H1 (cell line): ENCODE data around the gene PHACTR1. TPM values are rescaled to one million over a fixed set of nuclear protein-coding genes. Genes with fewer than 3 reads are reported as not detected.
A peak's percentile ranks its signal among the peaks of the same experiment; 100 is the strongest.

ENCODE experiments used
- CTCF ChIA-PET: fragments of 300-600 bp; sonication (Branson Sonifier 250); formaldehyde crosslinking; loops from one replicate; lab custom pipeline; 2021; ENCODE audit not compliant: partially characterized antibody; lab: Charles Lee
- POLR2A ChIA-PET: fragments of 300-600 bp; sonication (Branson Sonifier 250); formaldehyde crosslinking; loops from one replicate; lab custom pipeline; 2021; ENCODE audit warnings: inconsistent platforms; ENCODE audit not compliant: partially characterized antibody; lab: Charles Lee
- DNase-seq, 2 experiments: peaks; one replicate each; pipeline versions ENCODE4 v3.0.0 to v3.0.0-alpha.2; 2010 to 2022; ENCODE audit warnings: low spot score in 2 of 2, low read depth in 1 of 2, mixed read lengths in 1 of 2
- FAIRE-seq: peaks from 2 replicates; lab custom pipeline; 2011; peaks lifted over from hg19 to GRCh38; lab: Jason Lieb, UNC
- H2AFZ ChIP-seq: 2 replicates; pipeline ENCODE4 v1.8.1; 2012; ENCODE audit warnings: low read length, inconsistent platforms
- H2AK5ac ChIP-seq: 2 replicates; pipeline ENCODE4 v1.6.1; 2013; ENCODE audit warnings: low read depth, low read length
- H2BK120ac ChIP-seq: replicated peaks from 2 replicates; pipeline ENCODE3; 2013; ENCODE audit warnings: low read depth, low read length, inconsistent platforms
- H2BK12ac ChIP-seq: 2 replicates; pipeline ENCODE4 v1.6.1; 2013; ENCODE audit warnings: low read depth, low read length
- H2BK15ac ChIP-seq: 2 replicates; pipeline ENCODE4 v1.6.1; 2013; ENCODE audit warnings: low read length
- H2BK20ac ChIP-seq: 2 replicates; pipeline ENCODE4 v1.6.1; 2013; ENCODE audit warnings: low read length
- H2BK5ac ChIP-seq: 2 replicates; pipeline ENCODE4 v1.6.1; 2013; ENCODE audit warnings: low read depth, low read length
- H3K14ac ChIP-seq: 2 replicates; pipeline ENCODE4 v1.6.1; 2013; ENCODE audit warnings: inconsistent platforms; ENCODE audit not compliant: insufficient read length
- H3K18ac ChIP-seq: 2 replicates; pipeline ENCODE4 v1.6.1; 2013; ENCODE audit warnings: low read length; ENCODE audit errors: extremely low read depth
- H3K23ac ChIP-seq: 2 replicates; pipeline ENCODE4 v1.6.1; 2013; ENCODE audit warnings: inconsistent platforms; ENCODE audit not compliant: insufficient read length
- H3K23me2 ChIP-seq: 2 replicates; pipeline ENCODE4 v1.6.1; 2013; ENCODE audit warnings: low read depth, low read length
- H3K27ac ChIP-seq: 2 replicates; pipeline ENCODE4 v1.6.1; 2011; ENCODE audit warnings: low read depth, low read length, inconsistent platforms
- H3K27me3 ChIP-seq, 4 experiments: replicated peaks in 1 of 4; 1 replicate in 1 of 4; 2 replicates in 3 of 4; pipeline versions ENCODE4 v1.6.1 to v1.8.1; 2011 to 2013; ENCODE audit warnings: low read length in 3 of 4, mild to moderate bottlenecking in 3 of 4, inconsistent platforms in 2 of 4, mixed read lengths in 2 of 4, moderate library complexity in 1 of 4; ENCODE audit not compliant: control insufficient read depth in 3 of 4, insufficient read depth in 3 of 4; ENCODE audit errors: extremely low read depth in 1 of 4
- H3K36me3 ChIP-seq, 4 experiments: 2 replicates each; pipeline versions ENCODE4 v1.6.1 to v1.8.1; 2011 to 2013; ENCODE audit warnings: mild to moderate bottlenecking in 4 of 4, low read length in 3 of 4, moderate library complexity in 2 of 4, control low read depth in 1 of 4, inconsistent platforms in 1 of 4; ENCODE audit not compliant: insufficient read depth in 4 of 4, control insufficient read depth in 2 of 4
- H3K4ac ChIP-seq: replicated peaks from 2 replicates; pipeline ENCODE3; 2013; ENCODE audit warnings: low read length, low read depth, mixed read lengths, inconsistent platforms; ENCODE audit not compliant: insufficient read length
- H3K4me1 ChIP-seq, 4 experiments: replicated peaks in 1 of 4; 1 replicate in 1 of 4; 2 replicates in 3 of 4; pipeline versions ENCODE4 v1.6.1 to v1.8.1; 2011 to 2013; ENCODE audit warnings: low read length in 3 of 4, inconsistent platforms in 2 of 4, mixed read lengths in 1 of 4; ENCODE audit not compliant: insufficient read depth in 4 of 4, control insufficient read depth in 3 of 4
- H3K4me2 ChIP-seq, 2 experiments: 2 replicates each; pipeline versions ENCODE4 v1.6.1 to v1.8.1; 2011 to 2013; ENCODE audit warnings: low read depth in 2 of 2, low read length in 2 of 2, control low read depth in 1 of 2, inconsistent platforms in 1 of 2, mild to moderate bottlenecking in 1 of 2; ENCODE audit not compliant: insufficient read depth in 1 of 2
- H3K4me3 ChIP-seq, 4 experiments: fragments of 200-600, 300-600 bp in 1 of 4; sonication (generic), shearing (Covaris generic), sonication (Bioruptor Twin) in 1 of 4; 2 replicates each; pipeline versions ENCODE4 v1.5.1 to v1.8.1; 2011 to 2016; ENCODE audit warnings: low read length in 4 of 4, low read depth in 3 of 4, control low read depth in 2 of 4, inconsistent platforms in 2 of 4, mild to moderate bottlenecking in 2 of 4, mixed read lengths in 1 of 4, moderate library complexity in 1 of 4; ENCODE audit not compliant: insufficient read depth in 2 of 4; ENCODE audit errors: extremely low read depth in 1 of 4
- H3K56ac ChIP-seq: replicated peaks from 2 replicates; pipeline ENCODE3; 2013; ENCODE audit warnings: low read depth, mild to moderate bottlenecking, mixed read lengths, low read length, inconsistent platforms; ENCODE audit not compliant: insufficient read length
- H3K79me1 ChIP-seq: 2 replicates; pipeline ENCODE4 v1.6.1; 2013; ENCODE audit warnings: low read depth, low read length, control low read depth
- H3K79me2 ChIP-seq, 2 experiments: 2 replicates each; pipeline versions ENCODE4 v1.6.1 to v1.8.1; 2012 to 2013; ENCODE audit warnings: low read length in 2 of 2, mild to moderate bottlenecking in 2 of 2, inconsistent platforms in 1 of 2; ENCODE audit not compliant: insufficient read depth in 2 of 2, control insufficient read depth in 1 of 2
- H3K9ac ChIP-seq, 4 experiments: replicated peaks in 1 of 4; 1 replicate in 1 of 4; 2 replicates in 3 of 4; pipeline versions ENCODE4 v1.6.1 to v1.8.1; 2011 to 2013; ENCODE audit warnings: low read depth in 3 of 4, low read length in 3 of 4, control low read depth in 2 of 4, mild to moderate bottlenecking in 2 of 4, moderate library complexity in 2 of 4, inconsistent platforms in 1 of 4; ENCODE audit errors: extremely low read depth in 1 of 4
- H3K9me3 ChIP-seq, 2 experiments: 2 replicates each; pipeline versions ENCODE4 v1.6.1 to v1.8.1; 2012 to 2013; ENCODE audit warnings: mild to moderate bottlenecking in 2 of 2, moderate library complexity in 2 of 2, control low read depth in 1 of 2, inconsistent platforms in 1 of 2, low read depth in 1 of 2, low read length in 1 of 2, mixed read lengths in 1 of 2; ENCODE audit not compliant: insufficient read depth in 2 of 2
- H4K20me1 ChIP-seq, 2 experiments: replicated peaks in 1 of 2; 2 replicates each; pipeline versions ENCODE3 to v1.8.1; 2011 to 2013; ENCODE audit warnings: inconsistent platforms in 2 of 2, low read length in 2 of 2, mild to moderate bottlenecking in 1 of 2; ENCODE audit not compliant: insufficient read depth in 2 of 2, control insufficient read depth in 1 of 2
- H4K5ac ChIP-seq: 2 replicates; pipeline ENCODE4 v1.6.1; 2013; ENCODE audit warnings: low read length, low read depth, mixed read lengths, inconsistent platforms; ENCODE audit not compliant: insufficient read length
- H4K8ac ChIP-seq: 2 replicates; pipeline ENCODE4 v1.8.0; 2013; ENCODE audit warnings: mild to moderate bottlenecking, moderate library complexity, low read length, inconsistent platforms; ENCODE audit not compliant: insufficient read depth; ENCODE audit errors: extremely low read depth
- H4K91ac ChIP-seq: replicated peaks from 2 replicates; pipeline ENCODE3; 2013; ENCODE audit warnings: low read length, mixed read lengths, inconsistent platforms; ENCODE audit not compliant: insufficient read length
- NRF1 ChIP-seq: IDR thresholded peaks from 2 replicates; pipeline ENCODE4 v1.6.1; 2011; ENCODE audit warnings: mild to moderate bottlenecking, low read depth, low read length, improper control_type of control experiment
- SIN3A ChIP-seq, 2 experiments: IDR thresholded peaks in 1 of 2; conservative IDR thresholded peaks in 1 of 2; 2 replicates each; pipeline ENCODE4 v1.6.1; 2011 to 2012; ENCODE audit warnings: low read length in 2 of 2, improper control_type of control experiment in 1 of 2, low read depth in 1 of 2, mild to moderate bottlenecking in 1 of 2
- WGBS, 2 experiments: shearing (Covaris generic) in 1 of 2; methylation state at CpG; one replicate each; pipeline versions ENCODE4 v1.1.6 to v1.1.7; 2013 to 2015; ENCODE audit warnings: low lambda C conversion rate in 2 of 2, mixed read lengths in 2 of 2, inconsistent platforms in 1 of 2, low coverage in 1 of 2, missing lambda C conversion rate in 1 of 2; ENCODE audit not compliant: insufficient replicate concordance in 2 of 2, insufficient coverage in 1 of 2, insufficient read length in 1 of 2; ENCODE audit errors: extremely low coverage in 1 of 2, missing lambda C conversion rate in 1 of 2; 5-methylcytosine and 5-hydroxymethylcytosine counted together
- polyA plus RNA-seq, 7 experiments: library from polyadenylated mRNA; depleted of rRNA in 3 of 7; stranded (reverse) in 5 of 7; unstranded in 2 of 7; fragments of >200 nt in 5 of 7; fragments of 200-250 nt in 2 of 7; gene quantifications; 1 replicate in 5 of 7; 2 replicates in 1 of 7; 4 replicates in 1 of 7; pipeline versions ENCODE4 v1.2.1 to v1.2.3, GENCODE V29; 2011 to 2013; ENCODE audit warnings: missing spikeins in 2 of 7, mixed read lengths in 2 of 7
- total RNA-seq: library from RNA; stranded (reverse); fragmentation: NEBNext Ultra II Directional; extraction: Animal tissue kit (Norgen Biotek cat#: 25700); gene quantifications from 2 replicates; pipeline ENCODE4 v1.2.1, GENCODE V29; 2021

The PHACTR1 gene
- total and polyA plus RNA-seq, 2 of the 8 experiments (the other 6 are each of a cell fraction or from before 2014, with no cell fraction given) = 3.9 to 17.1 TPM

DNA sequence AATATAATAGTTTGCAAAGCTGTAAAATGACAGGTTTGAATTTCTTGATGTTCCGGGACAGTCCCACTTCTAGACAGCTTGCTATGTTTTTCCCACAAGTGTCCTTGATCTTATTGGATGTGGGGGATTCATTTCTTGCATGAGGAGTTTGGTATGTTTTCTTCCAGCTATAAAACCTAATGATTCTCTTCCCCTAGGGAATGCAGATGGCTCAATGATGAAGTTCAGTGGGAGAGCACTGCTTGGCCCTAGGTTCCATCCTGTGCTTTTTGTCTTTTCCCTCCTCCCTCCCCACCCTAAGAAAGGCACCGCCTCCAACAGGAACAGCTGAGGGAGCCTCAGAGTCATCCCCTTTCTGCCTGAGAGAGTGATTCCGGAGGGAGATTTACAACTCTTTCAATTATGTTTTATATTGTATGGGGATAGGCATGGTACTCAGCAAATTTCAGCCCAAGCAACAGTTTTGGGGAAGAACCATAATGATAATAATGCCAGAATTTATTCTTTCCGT, 149.2 kb downstream of the PHACTR1 start:
- Histone ChIP-seq H2BK15ac (no peak overlapping the region), H3K9ac (no peak overlapping the region), H4K8ac (no peak overlapping the region), H3K56ac (no peak overlapping the region), H2BK120ac (no peak overlapping the region), H4K20me1 (no peaks in the 10 kb centered on the region), H3K27ac (no peak overlapping the region), H3K14ac (no peak overlapping the region), H3K79me2 (no peaks in the 10 kb centered on the region), H3K4me1 (peaks cover 3 to 14% (median 13%) of the 10 kb centered on the region in 4 experiments; a peak in 4 of 7 replicates), H2AK5ac (no peak overlapping the region), H3K9me3 (no peaks in the 10 kb centered on the region), H4K91ac (no peak overlapping the region), H3K23ac (no peak overlapping the region), H3K36me3 (no peaks in the 10 kb centered on the region), H3K79me1 (no peaks in the 10 kb centered on the region), H3K23me2 (peaks cover 2% of the 10 kb centered on the region; the same call in 1 of the 2 replicates), H3K27me3 (no peaks in the 10 kb centered on the region; a peak in 1 of 7 replicates), H2AFZ (no peak overlapping the region), H3K4me2 (peak overlapping the region; percentile 34 to 53; a peak in 3 of 4 replicates), H3K4me3 (0 out of 8 replicates have a peak overlapping the region, but pooled peaks of 1 of the 4 experiments have one; percentile 19), H3K18ac (no peak overlapping the region), H3K4ac (no peak overlapping the region), H2BK5ac (no peak overlapping the region), H4K5ac (no peak overlapping the region), H2BK12ac (no peak overlapping the region), H2BK20ac (no peak overlapping the region)
- CTCF ChIA-PET = interaction anchor here (0.5 to 1.2 kb wide), 2 partner anchors 28 to 115 kb away, joined by 3 to 7 read pairs; no protein-coding TSS in a partner anchor
- FAIRE-seq (peak; percentile 75), DNase-seq (no peak)
- WGBS, 2 experiments = 53% methylated on average over 4 of the region's 4 CpGs; no CpG with 5 or more reads in 1 of the 2 experiments
- POLR2A ChIA-PET = no interaction called here
- TF ChIP-seq NRF1 (no peak), SIN3A (conservative IDR thresholded peaks at IDR 0.05 in 1 of 2, IDR thresholded peaks at IDR 0.05 in 1 of 2; ENCODE audit: low read depth in 1 of 2, low read length in 2 of 2) (0 out of 4 replicates have a peak, but pooled peaks of 1 of the 2 experiments have one; percentile 23)
